NB4 (cell line): Measurements from ENCODE around the gene FASN.
A peak's percentile ranks its signal among the peaks of the same experiment; 100 is the strongest.
"Not testable (repeated sequence)": the region's sequence is repeated elsewhere in the genome, so short reads cannot be mapped to it uniquely, and the experiment has no call there.

ENCODE experiments used
- DNase-seq: peaks from one replicate; pipeline ENCODE4 v3.0.0; 2010; ENCODE audit warnings: low read depth
- H3K4me3 ChIP-seq: one replicate; pipeline ENCODE4 v1.5.1; 2011; ENCODE audit warnings: mild to moderate bottlenecking, low read depth, low read length, moderate library complexity
- CTCF ChIP-seq: IDR thresholded peaks from one replicate; pipeline ENCODE4 v1.5.1; 2012; ENCODE audit warnings: low read depth, low read length
- MAX ChIP-seq: IDR thresholded peaks from 2 replicates; pipeline ENCODE4 v1.6.1; 2011; ENCODE audit warnings: low read depth, low read length
- MYC ChIP-seq: IDR thresholded peaks from 2 replicates; pipeline ENCODE4 v1.6.1; 2011; ENCODE audit warnings: low read depth, low read length
- POLR2A ChIP-seq: IDR thresholded peaks from 2 replicates; pipeline ENCODE4 v1.6.1; 2011; ENCODE audit warnings: mild to moderate bottlenecking; ENCODE audit not compliant: insufficient read length; ENCODE audit errors: extremely low read depth

The FASN gene

DNA sequence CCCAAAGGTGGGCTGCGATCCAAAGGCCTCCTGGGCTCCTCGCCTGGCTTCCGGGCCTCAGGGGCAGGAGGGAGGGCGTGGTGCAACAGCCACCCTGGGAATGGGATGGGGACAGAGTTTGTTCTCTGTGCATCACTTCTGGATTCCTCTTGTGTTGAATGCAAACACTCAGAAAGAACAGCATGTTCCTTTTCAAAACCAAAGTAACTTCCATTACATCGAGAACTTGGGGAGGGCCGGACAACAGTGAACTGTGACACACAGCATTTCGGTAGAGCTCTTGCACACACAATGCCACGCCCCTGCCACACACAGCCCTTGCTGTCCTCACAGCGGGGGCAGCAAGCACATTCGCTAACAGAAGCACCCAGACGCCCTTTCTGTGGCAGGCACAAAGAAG, 36.1 kb upstream of the FASN start:
- TF ChIP-seq POLR2A (no peak), MAX (no peak), CTCF (no peak), MYC (no peak)
- DNase-seq = no peak
- H3K4me3 ChIP-seq = no peak overlapping the region

DNA sequence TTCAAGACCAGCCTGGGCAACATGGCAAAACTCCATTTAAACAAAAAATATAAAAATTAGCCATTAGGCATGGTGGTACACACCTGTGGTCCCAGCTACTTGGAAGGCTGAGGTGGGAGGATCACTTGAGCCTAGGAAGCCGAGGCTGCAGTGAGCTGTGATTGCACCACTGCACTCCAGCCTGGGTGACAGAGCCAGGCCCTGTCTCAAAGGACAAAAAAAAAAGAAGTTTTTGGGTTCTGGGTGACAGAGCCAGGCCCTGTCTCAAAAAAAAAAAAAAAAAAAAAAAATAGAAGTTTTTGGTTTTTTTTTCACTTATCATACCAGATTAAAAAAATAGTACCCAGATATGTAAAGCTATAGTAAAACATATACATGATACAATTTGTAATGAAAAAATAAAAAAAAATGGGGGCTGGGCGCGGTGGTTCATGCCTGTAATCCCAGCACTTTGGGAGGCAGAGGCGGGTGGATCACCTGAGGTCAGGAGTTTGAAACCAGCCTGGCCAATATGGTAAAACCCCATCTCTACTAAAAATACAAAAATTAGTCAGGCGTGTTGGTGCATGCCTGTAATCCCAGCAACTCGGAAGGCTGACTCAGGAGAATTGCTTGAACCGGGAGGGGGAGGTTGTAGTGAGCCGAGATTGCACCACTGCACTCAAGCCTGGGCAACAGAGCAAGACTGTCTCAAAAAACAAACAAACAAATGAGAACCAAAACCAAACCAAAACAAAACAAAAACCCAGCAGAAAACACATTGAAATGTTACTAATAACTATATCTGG, 35.3 kb upstream of the FASN start:
- not testable (repeated sequence) for H3K4me3 ChIP-seq, DNase-seq

- TF ChIP-seq CTCF (peak; percentile 30), MYC (no peak)
- H3K4me3 ChIP-seq = no peak overlapping the region
- no peak for DNase-seq
Observed at GRCh38 chr17:82129095-82129494, 31.1 kb upstream of the FASN start.

- no peak overlapping the region for H3K4me3 ChIP-seq
- no peak for TF ChIP-seq MYC
- no peak for TF ChIP-seq POLR2A
- TF ChIP-seq CTCF = no peak
- TF ChIP-seq MAX = no peak
Observed at GRCh38 chr17:82128287-82128686, 30.3 kb upstream of the FASN start.

GRCh38 chr17:82127704-82128103, 29.7 kb upstream of the FASN start:
- H3K4me3 ChIP-seq = no peak overlapping the region
- DNase-seq = no peak
- no peak for TF ChIP-seq MYC
- TF ChIP-seq POLR2A = no peak
- TF ChIP-seq MAX = no peak
- TF ChIP-seq CTCF = no peak

More at GRCh38 chr17:82128287-82128686, 30.3 kb upstream of the FASN start:
- DNase-seq = no peak

- DNase-seq = no peak
- no peak overlapping the region for H3K4me3 ChIP-seq
- TF ChIP-seq POLR2A (no peak), CTCF (no peak), MAX (no peak), MYC (no peak)
Observed at GRCh38 chr17:82127315-82127595, 29.2 kb upstream of the FASN start.
